Brain pericyte (primary cell): Measurements from ENCODE around the gene PAPOLB.

ENCODE experiments used
- DNase-seq: peaks from one replicate; pipeline ENCODE4 v3.0.0-alpha.2; 2012; ENCODE audit warnings: low read depth, low spot score

PAPOLB gene

DNA sequence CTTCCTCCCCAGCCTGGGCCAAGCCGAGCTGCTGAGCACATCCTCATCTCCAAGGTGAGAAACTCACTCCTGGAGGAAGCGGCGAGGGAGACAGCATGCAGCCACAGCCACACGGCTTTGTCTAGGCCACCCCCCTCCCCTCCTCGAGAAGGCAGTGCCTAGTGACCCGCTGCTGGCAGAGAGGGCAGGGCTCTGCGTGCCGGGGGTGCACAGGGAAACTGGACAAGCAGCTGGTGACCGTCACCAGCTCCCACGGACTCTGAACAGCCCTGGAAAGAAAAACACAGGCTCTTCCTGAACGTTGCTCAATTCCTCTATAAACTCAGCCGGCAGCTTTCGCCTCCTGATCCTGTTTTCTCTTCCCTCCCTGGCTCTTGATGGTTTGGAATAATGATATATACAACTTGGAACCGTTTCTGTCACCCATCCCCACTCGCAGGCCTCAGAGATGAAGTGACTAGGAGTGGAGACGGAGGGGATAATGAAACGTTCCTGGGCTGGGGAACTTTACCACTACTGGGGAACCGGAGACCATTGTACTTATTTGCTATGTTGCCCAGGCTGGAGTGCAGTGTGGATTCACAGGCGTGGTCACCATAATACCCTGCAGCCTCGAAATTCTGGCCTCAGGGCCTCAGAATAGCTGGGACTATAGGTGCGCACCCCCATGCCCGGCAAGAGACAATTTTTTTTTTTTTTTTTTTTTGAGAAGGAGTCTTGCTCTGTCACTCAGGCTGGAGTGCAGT is 19.3 kb downstream of the PAPOLB start:
- no peak for DNase-seq

DNA sequence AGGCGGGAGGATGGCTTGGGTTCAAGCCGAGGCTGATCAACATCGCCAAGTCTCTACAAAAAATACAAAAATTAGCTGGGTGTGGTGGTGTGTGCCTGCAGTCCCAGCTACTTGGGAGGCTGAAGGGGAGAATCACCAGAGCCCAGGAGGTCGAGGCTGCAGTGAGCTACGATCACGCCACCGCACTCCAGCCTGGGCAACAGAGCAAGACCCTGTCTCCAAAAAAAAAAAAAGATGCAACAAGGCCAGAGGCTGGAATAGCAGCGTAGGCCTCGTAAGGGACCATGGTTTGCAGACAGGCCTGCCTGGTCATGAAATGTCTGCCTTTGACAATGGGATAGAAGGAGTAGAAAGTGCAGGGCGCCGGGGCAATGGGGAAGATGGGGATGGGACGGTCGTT is 20.0 kb downstream of the PAPOLB start:
- DNase-seq, result no peak

DNA sequence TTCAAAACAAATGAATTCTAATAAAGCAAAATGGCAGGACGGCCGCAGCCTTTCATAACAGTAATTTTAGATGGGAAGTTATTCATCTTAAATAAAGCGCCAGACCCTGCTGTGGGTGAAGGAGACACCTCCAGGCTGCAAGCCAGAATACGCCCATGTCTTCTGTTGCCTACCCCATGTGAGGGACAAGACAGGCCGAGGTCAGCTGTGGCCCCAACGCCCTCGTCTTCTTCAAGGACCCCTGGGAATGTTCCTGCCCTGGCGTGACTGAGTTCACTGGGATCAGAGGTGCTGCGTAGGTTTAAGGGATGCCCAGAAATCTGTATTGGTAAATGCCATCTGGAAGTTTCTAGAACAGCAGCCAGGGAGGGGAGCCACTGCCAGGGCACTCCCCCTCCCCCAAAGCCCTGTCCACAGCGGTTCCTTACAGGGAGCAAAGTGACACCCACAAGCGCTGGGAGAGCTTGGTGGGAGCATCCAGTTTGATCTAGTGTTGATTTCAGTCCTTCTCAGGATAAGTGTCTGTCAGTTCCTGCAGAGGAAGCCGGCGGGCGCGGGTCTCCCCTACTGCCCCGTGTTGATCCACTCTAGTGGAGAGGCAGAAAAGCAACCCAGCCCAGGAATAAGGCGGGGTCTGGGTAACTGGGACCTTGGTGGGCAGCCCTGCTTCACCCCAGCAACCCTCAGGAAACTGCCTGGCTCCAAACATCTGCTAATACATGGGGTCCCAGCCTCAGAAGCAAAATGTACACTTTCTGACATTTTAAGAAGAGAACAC is 20.6 kb downstream of the PAPOLB start:
- DNase-seq, result no peak

DNA sequence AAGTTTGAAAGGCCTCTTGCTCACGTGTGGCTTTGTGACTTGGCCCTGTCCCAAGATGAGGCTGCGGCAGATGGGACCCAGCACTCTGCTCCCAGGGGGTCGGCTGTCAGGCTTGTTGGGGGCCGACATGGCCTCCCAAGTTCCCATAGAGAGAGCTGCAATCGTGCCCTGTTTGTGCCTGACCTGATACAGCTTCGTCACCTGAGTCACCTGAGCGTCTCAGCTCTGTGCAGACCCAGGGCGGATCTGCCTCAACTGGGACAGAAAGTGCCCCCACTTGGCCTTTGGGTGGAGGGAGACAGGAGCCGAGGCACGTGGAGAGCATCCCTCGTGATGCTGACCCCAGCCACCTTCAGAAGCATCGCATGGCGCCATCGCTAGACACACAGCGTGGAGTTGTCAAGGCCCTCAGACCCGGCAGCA is 21.7 kb downstream of the PAPOLB start:
- no peak for DNase-seq

DNA sequence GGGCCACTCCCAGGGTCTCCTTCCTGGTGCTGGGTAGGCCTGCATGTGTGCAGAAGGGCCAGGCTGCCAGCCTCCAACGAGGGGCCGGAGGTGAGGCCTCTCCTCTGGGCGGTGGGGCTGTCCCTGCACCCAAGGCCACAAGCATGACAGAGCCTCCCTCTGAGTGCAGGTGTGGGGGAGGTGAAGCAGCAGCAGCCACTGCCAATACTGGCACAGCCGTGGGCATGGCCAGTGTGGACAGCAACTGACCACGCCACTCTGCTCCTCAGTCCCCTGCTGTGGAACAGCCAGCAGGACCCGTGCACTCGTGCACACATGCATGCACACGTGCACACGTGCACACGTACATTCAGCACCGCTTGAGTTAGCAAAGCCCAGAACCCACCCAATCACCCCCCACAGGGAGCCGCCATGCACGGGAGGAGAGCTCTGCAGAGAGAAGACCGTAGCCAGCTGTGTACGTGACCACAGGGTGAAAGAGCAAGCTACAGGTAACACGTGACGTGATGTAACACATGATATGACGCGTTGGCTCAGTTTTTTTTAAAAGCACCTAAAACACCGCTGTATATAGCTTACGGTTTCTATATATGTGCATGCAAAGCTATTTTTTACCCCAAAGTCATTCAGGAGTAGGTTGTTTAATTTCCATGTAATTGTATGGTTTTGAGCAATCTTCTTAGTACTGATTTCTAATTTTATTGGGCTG is 23.1 kb downstream of the PAPOLB start:
- DNase-seq, result no peak

DNA sequence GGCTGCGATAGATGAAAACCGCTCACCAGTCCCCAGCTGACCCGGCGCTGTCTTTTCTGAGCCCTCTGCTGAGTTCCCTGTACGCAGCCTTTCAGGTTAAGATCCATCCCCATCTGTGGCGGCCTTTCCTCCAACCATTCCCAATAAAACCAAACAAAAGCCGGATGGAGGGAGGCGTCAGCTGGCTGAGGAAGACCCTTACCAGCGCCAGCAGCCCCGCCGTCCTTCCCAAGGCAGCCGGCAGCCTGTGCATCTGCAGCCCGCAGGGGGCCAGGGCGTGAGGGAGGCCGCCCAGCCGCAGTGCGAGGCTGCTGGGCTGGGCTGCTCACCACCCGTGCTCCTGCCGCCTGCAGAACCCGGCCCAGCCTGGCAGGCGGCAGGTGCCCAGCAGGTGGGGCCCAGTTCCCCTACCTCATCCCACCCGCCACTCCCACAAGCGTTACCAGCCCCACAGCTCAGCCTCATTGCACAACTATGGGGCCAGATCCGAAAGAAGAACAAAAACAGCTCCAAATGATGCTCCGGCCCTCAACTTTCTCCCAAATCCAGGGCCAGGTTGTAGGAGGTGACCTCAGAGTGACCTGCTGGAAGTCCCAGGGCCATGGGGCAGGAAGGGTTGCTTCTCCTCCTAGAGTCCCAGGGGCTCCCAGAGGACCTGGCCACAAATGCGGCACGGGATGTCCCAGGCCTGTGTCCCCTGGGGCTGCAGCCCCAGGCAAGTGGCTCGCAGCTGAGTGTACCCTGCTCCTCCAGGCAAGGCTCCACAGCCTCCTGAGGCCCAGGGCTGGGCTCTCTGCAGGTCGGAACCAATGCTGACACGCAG is 23.8 kb downstream of the PAPOLB start:
- no peak for DNase-seq

DNA sequence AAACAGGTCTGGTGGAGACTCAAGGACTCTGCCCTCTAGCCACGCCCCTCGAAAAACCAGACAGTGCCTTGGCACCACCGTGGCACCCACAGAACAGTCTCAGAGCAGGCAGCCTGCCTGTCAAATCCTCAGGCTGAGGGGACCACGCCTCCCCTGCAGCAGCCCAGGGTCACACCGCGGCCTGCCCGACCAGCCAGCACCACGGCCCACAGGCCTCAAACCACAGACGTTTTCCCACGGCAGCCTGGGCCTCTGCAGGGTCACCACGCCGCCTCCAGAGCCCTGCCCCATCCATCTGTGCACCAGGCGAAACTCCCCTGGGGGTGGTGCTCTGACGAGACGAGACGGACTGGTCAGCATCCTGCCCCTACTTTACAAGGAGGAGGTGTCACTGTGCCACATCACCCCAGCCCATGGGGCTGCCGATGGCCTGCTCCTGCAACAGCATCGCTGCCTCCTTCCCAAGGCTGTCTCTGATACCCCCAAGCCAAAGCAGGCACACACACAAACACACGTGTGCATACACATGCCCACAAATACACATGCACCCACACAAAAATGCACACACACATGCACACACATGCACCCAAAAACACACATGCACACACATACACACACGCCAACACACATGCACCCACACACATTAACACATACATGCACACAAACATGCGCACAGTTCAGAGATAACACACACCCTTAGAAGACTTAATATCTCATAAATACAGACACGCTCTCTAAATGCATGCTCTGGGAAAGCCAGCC is 24.6 kb downstream of the PAPOLB start:
- no peak for DNase-seq

DNA sequence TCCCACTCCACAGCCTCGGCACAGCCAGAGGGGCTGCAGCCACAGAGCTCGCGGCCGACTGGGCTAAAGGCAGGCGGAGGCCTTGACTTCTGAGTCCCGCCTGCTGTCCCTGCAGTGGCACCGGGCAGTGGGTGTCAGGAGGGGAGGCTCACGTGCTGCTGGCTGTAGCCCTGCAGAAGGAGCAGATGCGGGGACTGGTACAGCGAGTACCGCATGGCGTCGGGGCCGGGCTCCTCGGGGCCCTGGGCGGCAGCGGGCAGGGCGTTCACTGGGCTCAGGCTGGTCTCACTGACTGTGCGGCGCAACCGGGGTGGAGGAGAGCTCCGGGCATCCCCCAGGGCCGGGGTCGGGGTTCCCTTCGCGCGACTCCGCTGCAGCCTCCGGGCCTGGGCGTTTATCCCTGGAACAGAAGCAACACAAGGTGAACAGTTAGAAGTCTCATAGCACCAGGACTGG is 25.6 kb downstream of the PAPOLB start:
- DNase-seq, result no peak

DNA sequence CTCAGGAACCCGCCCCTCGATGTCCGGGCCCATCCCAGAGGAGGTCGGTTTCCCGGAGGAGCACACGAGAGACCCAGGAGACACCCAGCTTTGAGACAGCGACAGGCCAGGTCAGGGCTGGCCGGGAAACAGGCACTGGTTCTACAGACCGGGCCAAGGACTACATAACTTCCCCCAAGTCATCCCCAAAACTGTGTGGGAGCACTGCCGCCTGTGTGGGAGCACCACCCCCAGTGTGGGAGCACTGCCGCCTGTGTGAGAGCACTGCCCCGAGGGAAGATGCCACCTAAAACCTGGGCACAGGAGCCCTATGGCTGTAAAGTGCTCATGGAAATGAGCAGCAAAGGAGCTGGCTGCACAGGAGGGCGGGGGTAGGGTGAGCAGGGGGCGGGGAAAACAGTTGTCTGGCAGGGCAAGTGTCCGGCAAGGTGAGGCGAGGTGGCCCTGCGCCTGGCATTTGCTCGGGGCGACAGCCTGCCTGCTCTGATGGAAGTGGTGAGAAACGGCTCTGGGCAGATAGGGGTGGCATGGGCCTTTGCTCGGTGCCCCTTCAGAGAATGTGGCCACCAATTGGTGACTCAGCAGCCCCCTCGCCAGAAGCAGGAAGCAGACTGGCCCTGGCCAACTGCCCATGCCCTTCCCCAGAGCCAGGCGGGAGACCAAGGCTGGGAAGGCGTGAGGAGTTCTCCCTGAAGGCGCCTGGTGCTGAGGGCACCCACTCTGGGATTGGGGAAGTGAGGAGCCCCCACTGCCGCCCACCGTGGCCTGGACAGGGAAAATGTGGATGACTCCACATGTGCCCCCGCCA is 26.2 kb downstream of the PAPOLB start:
- no peak for DNase-seq

DNA sequence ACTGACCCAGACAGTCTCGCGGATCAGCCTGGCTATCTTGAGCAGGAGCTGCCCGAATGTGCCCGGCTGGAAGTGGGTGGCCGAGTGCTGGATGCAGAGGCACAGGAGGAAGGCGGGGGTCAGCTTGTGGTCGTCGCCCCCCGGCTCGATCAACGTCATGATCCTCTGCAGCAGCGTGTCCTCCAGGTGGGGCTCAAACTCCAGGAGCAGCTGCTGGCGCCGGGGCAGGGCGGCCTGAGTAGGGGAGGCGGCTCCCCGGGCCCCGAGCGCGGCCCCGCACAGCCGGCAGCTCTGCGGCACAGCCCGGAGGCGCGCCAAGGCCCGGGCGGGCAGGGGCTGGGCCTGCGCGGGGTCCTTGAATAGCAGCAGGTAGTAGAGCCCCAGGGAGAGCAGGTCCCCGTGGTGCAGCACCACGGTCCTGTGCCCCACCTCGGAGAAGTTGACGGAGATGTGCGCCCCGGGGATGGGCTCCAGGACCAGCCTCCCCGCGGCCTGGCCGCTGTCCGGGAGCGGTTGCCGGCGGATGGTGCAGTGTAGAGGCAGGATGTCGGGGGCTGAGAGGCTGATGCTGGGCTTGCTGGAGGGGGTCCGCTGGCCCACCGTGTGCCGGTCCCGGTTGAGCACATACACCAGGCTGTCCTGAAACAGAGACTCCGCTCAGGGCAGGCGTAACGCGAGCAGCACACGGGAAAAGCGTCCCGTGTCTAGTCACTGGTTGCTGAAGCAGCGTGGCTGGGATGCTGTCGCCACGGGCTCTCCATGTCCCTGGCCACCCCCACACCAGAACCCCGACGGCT is 27.0 kb downstream of the PAPOLB start:
- DNase-seq, result no peak

DNA sequence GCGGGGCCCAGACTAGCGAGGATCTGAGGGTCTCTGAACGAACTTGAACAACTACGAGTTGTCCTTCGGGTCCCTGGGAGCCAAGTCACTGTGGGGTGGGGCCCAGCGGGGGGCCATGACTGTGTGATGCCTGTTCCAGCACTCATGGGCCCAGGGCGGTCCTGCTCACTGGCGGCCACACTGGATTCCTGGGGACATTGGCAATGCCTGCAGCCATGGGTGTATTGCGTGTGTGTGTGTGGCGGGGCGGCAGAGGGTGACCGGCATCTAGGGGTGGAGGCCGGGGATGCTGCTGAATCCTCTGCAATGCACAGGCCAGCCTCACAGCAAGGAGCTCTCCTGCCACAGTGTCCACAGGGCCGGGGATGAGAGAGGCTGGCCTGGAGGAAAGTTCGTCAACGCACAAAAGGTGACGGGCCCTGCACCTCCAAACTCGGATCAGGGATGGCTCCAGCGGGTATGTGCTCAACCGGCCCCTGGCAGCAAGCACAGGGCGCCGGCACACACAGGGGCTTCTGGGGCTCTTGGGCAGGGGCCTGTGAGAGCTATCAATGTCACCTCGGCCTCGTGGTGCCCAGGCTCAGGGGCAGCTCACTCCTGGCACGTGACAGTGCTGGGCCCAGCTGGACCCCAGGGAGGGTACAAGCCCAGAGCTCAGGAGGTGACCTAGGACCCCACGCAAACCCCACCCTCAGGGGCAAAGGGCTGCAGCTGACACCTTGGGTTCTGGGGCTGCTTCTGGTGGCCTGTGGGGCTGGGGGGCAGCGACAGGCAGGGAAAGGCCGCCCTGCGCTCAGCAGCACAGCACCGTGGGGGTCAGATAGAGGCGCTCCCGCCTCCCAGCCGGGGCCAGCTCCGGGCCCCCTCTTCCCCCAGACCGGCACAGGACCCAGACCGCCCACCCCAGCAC is 27.9 kb downstream of the PAPOLB start:
- DNase-seq, result no peak

DNA sequence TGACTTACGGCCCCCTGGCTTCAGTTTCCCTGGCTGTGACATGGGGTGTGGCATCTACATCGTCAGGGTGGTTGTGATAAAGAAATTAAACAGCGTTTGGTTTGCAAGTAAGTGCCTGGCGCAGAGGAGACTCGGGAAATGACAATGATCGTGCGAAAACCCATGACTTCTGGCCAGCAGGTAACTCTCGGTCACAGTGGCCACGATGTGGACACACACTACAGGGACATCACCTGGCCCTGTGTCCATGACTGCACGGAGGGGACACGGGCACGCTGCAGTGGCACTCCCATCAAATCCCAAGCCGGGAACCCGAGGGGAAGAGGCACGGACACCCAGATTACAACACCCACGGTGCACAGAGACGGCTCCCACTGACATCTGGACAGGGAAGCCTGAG is 28.7 kb downstream of the PAPOLB start:
- no peak for DNase-seq

DNA sequence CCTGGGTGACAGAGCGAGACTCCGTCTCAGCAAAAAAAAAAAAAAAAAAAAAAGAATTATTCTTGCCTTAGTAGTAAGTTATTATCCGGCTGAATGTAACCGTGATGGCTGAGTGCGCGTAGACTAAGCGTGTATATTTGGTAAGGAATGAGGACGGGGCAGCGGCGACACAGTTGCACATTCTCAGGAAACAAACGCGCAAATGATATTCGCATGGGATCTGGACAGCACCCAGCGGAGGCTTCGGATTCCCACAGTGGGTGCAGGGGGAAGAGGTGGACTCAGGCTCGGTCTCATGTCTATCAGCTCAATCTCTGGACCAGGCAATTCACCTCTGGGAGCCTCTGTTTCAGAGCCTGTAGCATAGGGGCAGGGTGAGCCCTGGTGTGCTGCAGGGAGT is 29.1 kb downstream of the PAPOLB start:
- DNase-seq, result no peak

DNA sequence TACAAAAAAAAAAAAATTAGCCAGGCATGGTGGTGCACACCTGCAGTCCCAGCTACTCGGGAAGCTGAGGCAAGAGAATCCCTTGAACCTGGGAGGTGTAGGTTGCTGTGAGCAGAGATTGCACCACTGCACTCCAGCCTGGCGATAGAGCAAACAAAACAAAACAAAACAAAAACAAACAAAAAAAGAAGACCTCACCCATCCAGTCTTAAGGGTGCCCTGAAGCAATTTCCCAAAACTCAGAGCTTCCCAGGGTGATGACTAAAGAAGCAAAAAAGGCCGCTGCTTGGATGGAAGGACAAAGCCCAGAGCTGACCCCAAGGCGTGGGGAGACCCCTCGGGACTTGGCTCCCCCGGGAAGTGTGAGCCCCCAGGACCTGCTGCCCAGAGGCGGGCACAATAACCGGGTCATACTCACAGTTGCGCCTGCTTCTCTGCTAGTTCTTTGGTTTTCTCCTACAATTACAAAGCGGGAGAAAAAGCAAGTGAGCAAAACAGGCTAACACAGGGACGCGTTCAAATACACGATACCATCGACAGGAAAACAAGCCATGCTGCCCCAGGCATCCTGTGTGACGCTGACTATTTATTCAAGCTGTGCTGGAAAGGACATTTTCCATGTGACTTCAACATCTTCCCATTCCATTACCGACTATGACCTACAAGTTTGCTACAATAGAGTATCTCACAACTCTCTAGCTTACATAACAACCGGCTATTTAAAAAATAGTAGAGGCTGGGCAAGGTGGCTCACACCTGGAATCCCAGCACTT is 29.9 kb downstream of the PAPOLB start:
- no peak for DNase-seq

DNA sequence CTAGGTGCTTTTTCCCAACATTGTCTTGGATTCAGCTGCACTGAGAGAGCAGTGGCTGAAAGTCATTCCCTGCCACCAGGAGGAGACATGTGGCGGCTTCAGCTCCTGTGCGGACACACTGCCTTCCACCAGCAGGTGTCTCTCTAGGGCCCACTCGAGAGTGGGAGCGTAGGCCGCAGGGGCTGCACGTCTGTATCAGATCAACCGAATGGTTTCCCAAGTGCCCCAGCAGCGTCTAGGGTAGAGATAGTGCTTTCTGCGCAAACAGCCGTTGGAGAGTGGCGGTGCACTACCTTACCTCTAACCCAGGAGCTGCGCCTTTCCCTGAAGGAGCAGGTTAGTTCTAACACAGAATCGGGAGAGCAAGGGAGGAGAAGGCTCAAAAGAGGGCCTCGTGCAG is 31.7 kb downstream of the PAPOLB start:
- no peak for DNase-seq

DNA sequence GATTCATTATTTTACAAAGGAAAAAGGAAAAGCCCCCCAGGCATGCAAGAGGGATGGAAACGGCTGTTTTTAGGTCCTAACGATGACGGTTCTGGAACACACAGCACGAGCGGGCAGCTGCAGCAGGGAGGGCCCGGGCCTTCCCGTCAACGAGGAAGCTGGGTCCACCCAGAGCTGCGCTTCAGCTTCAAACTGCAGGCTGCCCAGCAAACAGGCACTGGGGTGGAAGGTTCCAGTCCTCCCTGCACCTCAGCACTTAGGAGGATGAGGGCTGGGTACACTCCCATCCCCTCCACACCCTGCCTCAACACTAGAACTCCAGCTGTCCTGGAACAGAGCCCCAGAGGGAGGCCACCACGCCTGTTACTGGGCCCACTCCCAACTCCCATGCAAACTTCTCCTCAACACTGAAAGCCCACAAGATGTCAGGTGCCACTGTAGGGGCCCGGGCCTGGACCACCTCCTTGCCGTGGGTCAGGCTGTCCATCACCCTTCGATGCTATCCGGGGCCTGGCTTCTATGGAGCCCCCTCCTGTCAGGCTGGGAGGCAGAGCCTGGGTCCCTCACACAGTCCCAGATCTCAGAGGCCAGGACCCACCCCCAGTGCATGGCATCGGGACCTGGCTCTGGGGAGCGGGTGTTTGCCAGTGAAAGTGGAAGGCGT is 33.0 kb downstream of the PAPOLB start:
- no peak for DNase-seq

DNA sequence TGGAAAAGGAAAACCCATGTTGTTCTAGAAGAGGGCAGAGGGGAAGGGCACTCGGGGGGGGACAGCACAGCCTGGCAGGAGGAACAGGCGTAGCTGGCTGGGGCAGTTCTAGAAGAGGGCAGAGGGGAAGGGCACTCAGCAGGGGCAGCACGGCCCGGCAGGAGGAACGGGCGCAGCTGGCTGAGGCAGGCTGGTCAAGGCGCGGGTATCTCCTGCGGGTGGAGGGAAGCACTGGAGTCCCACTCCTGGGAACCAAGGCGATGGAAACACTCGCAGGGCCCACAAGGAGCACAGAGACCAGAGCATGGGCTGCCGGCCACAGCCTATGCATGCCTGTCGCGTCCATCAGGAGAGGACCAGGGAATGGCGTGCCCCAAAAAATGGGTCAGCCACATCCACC is 36.7 kb downstream of the PAPOLB start:
- DNase-seq, result no peak
